ENCODE data around the gene FNDC3B.
A peak's percentile ranks its signal among the peaks of the same experiment; 100 is the strongest.

The FNDC3B gene

DNA sequence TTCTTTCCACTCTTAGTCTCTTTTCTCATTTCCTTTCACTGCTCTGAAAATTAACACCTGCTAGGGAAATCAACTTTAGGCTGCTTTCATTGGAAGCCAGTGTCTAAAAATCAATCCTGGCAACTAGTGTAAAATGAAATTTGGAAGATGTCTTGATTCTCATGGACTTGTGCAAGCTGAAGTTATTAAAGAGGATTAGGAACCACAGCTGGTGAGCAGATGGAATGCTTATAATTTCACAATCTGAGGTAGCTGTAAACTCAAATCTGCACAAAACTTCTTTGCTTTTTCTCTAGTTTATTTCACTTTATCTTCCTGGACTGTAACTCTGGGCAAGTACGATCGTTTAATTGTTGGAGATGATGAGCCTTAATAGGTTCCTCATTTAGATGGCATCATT lies 233.3 kb downstream of the FNDC3B start:
- peak; percentile 79 for FAIRE-seq

DNA sequence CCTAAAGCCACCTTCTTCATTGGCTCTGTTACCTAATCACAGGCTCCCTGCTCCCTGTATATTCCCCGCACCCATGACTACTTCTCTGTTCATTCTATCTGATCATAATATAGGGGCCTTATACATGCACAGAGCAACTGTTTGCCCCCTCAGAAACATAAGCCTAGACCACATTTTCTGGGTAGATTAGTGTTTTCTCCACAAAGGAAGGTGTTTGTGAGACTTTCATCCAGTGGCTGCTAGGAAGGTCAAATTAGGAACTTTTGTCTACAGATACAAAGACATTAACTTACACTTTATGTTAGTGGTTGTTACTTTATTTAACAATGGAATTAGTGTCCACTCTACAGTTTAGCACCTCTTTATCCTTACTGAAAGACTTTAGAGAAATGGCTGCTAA lies 234.0 kb downstream of the FNDC3B start:
- FAIRE-seq: no peak

DNA sequence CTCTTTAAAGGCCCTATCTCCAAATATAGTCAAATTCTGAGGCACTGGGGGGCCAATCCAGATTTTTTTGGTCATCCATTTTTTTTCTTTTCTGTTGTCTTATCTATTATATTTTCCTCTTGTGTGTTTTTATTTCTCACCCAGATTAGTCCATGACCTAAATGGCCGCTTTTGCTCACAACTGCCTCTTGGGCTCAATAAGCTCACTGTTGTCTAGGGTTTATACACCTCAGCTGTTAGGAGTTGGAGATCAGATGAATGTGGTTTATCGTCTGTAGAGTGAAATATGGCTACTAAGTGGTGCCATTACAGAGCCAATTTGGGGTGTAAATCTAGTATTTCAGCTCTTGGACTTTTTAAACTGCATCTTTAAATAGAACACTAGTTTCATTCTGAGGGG lies 235.5 kb downstream of the FNDC3B start:
- FAIRE-seq: no peak

DNA sequence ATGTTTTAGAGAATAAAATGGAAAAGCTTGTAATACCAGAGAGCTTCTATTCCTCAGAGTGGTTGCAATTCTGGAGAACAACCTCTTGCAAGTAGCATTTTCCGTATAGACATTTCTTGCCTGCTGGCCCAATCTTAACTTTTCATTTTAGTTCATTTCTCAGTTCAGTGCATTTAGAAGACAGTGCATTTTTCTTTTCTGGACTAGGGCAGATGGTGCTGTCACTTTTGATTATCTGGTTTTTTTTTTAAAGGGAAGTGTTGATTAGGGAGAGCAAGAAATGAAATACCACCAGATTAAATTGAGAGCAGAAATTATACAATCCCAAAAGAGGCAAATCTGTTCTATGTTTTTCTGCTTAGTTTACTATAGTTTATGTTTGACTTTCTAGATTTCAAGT lies 236.2 kb downstream of the FNDC3B start:
- FAIRE-seq: no peak

DNA sequence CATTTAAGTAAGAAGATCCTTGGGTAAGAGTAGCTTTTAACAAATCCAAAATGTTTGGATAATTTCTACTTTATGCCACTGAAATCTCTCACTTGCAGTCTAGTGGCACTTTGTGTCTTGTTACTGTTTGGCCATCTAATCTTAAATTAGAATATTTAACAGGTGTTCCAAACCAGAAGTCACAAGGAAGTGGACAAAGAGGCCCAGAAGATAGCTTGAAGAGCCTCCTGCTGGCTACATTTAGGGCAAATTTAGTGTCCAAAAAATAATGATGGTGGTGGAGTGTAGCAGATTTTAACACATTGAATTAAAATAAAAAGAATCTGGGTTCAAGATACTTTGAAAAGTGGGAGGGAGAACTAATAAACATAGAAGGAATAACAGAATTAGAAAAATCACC lies 236.7 kb downstream of the FNDC3B start:
- no peak for FAIRE-seq

DNA sequence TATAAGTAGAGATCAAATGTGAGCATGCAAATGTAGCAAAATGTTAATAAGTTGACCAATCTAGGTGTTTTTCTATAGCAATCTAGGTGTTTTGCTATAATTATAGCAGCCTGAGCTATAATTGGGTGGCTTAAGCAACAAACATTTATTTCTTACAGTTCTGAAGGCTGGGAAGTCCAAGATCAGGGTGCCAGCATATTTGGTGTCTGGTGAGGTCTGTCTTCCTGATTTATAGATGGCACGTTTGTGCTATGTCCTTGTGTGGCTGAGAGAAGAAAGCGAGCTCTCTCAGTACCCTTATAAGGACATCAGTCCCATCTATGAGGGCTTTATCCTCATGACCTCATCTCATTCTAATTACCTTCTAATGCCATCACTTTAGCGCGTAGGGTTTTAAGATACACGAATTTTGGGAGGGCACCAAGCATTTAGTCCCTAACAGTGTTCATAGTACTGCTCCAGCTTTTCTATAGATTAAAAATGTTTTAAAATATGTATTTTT lies 237.8 kb downstream of the FNDC3B start:
- FAIRE-seq: no peak

DNA sequence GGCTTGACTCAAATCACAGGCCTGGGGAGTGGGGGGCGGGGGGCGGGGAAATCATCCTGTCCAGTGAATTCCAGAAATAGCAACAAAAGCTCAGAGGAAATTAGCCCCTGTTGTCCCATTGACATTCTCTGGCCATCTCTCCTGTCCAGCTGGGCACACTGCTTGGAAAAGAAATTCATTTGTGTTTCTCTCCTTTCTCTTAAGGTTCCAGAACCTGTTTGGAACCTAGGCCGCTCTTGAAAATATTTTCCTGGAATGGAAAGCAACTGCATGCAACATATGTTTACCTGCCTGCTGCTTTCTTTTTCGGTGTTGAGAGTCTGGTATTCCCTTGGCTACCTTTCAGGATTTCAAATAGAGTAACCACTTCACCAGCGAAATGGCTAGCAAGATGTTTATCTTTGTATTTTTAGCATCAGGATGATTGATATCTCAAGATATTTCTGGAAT lies 239.8 kb downstream of the FNDC3B start:
- FAIRE-seq: no peak

DNA sequence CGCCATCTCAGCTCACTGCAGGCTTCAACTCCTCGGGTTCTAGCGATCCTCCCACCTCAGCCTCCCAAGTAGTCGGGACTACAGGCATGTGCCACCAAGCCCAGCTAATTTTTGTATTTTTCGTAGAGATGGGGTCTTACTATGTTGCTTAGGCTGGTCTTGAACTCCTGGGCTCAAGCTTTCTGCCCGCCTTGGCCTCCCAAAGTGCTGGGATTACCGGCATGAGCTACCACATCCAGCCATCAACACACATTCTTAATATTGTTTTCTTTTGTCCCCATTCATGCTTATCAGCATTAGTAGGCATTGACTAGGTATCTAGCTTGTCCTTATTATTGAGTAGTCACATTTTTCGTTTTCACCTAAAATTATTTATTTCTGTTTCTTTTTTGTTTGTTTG lies 240.6 kb downstream of the FNDC3B start:
- no peak for FAIRE-seq

DNA sequence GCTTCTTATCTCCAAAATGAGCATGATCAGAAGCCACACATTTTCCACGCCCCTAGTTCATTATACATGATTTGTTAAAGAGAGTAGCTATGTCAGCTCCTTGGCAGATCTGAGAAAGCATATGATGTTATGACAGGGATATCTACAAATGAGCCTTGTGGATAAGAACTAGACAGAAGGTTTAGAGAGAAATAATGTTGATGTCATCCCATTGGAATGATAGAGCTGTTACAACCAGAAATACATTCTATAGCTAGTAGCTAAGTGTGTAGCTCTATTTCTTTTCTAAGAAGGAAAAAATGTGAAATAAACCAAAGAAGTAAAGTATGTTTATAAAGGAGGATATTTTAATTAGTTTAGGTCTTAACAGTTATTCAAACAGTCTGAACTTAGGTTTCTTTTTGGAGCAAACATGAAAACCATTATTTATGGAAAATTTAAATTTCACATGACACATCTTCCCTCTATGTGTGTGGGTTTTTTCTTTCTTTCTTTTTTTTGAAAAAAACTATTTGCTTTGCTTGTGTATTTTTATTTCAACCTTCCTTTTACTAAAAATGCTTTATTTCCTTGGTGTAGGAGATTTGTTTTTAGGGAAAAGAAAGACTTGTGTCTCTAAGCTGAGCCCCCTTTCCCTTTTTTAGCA lies 241.2 kb downstream of the FNDC3B start:
- peak; percentile 33 for FAIRE-seq

DNA sequence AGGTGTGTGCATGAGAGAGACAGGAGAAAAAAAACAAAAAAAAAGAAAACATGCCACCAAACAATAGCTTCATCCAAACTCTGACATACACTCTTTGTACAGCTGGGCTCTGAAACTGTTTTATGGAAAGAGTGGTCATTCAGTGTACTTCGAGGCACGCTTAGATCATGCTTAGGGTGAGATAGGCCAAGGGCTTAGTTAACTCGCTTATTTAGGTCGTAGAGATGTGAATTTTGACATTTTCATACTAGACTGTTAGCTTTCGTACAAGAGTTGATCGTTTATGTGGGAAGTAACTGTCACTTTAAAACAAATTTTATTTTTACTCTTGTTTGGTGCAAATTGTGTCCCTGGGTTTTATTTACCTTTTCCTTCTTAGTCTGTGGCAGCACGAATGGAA lies 242.5 kb downstream of the FNDC3B start:
- no peak for FAIRE-seq

DNA sequence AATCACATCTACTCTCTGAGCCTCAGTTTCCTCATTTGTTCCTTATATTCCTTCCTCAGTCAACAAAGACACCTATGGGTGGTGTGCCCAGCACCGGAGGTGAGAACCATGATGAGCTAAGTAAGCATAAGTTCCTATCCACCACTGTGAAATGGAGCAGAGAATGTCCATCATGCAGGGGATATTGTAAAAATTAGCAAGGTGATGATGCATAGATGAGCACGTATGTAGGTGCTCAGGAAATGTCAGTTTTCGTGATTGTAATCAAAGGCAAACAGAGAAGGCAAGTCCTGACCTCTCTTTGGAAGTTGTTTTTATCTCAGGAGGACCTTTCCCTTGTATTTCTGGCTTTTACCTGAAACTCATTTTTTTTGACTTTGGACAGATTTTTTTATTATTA lies 243.5 kb downstream of the FNDC3B start:
- FAIRE-seq: no peak

DNA sequence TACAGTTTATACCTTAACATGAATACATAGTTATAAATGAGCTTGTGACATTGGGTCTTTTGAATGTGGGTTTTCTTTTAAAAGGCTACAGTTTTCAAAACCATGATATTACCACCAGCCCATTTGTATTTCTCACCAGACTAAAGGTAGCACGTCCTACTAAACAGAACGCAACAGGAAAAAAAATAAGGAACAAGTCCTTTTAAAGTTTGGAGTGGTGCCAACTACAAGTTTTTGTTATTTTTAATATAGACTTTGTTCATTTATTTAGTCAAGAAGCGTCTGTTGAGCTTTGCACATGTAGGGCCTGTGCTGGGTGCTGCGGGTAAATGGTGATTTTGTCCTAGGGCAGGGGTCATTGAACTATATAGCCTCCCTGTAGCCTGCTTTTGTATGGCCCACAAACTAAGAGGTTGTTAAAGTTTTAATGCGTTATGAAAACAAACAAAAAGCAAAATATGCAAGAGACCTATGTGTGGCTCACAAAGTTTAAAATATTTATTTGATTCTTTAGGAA lies 244.5 kb downstream of the FNDC3B start:
- no peak for FAIRE-seq

DNA sequence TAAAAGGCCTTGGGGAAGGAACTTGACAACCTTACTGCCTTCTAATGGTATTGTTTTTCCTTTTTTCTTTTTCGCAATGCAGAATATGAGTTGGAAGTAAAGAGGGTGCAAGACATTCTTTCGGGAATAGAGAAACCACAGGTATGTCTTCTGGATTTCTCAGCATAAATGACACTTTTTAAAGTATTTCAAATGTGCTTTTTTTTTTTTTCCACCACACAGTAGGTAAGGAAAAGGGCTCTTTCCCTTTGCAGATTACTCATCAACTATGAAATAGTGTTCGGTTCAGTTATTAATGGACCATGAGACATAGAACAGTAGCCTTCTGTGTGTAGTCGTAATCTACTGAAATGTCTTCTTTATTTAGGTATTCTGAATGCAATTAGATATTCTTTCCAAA lies 246.5 kb downstream of the FNDC3B start:
- FAIRE-seq: no peak

DNA sequence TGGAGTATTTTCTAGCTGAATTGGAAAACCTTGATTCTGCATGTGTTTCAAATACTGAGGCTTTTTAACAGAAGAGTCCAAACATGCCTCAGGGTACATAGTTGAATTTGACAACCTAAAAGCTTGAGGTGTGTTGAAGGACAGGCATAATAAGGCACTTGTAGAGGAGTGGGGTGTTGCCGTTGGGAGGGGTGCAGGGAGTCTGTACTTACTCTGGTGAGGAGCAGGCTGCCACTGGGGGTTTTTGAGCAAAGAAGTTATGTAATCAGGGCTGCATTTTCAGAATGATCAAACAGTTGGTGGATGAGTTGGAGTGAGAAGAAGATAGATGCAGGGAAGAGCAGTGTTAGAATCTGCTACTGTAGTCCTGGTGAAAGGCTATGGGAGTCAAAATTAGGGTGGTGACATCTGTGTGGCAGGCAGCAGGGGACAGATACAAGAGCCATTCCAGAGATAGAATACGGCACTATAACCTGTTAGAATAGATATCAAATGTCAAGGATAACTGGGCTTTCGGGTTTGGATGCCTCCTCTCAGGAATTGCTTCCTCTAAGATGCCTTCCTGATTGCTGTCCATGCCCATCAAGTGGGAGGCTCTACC lies 247.3 kb downstream of the FNDC3B start:
- no peak for FAIRE-seq

DNA sequence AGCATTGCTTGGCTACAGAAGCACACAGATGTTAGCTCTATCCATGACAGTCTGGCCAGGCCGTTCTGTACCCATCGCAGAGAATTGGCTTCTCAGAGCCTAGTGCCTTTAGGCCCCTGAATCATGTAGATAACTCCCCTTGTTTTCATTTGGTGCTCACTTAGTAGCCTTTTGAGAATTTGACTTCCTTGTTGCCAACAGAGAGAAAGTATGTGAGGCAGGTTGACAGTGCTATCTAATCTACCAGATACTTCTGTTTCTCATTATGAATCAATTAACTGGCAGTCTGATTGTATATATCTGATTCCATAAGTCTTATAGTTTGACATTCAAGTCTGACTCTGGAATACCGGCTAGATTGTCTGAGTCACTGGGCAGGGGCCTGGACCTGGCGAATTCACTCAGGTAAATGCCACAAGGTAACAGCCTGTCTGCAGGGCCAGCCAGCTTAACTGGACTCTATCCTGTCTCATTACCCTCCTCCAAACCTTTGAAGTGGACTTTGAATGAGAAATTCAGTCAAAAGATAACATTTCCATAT lies 248.6 kb downstream of the FNDC3B start:
- no peak for FAIRE-seq

DNA sequence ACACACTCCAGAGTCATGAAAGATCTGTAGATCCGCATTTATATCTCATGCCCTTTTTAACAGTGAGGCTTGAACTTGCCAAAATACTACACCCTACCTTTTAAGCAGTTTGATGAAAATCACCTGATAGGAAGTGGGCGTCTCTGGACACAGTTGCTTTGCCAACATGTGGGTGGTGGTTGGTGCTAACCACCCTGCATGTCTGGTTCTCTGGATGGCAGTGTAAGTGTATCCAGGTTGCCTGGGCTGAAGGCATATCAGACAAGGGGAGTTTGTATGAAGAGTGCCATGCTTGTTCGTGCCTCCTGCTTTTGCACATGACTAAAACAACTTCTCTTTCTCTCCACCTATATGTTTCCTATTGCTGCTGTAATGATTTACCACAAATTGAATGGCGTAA lies 249.3 kb downstream of the FNDC3B start:
- FAIRE-seq: no peak

DNA sequence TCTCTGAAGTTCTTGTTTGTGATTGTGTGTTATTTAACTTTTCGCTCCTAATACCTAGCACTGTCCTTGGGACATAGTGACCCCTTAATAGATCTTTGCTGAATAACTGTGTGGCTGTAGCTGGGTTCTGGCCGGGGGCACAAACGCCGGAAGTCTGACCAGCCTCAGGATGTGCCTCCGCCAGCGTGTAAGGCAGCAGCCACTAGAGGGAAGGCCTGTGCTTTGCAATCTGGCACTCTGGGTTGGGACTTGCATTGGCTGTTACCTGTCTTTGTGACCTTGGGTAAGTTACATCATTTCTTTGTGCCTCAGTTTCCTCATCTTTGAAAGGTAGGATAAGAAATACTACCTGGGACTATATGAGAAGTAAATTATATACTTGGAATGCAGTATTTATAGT lies 250.2 kb downstream of the FNDC3B start:
- FAIRE-seq: no peak

DNA sequence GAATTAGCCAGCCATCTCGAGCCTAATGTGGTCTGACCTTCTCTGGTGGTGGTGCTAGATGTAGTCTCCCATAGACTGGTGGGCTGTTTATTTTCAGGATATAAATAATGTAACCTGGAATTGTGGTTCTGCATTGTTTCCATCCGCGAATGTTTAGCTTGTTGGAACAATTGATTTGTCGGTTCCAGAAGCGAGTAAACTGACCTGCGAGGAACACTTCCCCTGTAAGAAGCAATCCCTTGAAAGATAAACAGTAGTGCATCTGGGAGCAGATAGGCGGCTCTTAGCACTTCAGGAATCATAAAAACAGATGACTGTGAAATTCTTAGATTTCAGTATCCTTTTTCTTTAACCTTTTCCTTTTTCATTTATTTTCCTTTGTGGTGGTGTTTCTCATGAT lies 251.1 kb downstream of the FNDC3B start:
- no peak for FAIRE-seq

DNA sequence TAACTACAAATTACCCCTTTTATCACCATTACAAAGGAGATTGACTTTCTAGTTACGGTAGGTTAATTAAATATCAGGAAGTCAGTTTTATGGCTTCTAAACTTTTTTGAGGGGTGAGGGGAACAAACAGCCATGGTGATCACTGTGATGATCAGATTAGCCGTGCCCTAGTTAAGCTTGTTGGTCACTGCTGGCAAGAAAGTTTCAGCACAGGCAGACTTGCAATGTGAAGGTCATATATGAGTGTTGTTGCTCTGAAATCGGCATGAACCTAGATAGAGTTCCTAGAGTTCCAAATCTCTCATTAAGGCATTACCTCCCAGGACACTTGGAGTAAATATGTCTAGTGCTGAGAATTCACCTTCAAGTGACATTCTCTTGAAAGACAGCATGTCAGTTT lies 252.3 kb downstream of the FNDC3B start:
- no peak for FAIRE-seq

DNA sequence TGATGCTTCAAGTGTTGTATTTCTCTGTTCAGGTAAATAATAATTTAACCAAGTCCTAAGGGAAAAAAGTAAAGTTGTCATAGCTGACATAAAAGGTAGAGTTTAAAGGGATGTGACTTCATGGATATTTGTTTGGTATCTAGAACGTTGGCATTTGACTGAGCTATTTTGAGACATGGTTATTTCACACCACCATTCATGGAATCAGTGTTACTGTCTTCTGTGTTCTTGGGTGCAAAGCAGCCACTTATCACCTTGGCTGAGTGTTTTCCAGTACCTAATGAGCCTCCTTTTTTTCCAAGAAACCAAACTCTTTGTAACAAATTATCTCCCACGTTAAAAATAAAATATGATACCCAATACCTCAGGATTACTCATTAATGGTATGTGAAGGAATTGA lies 253.0 kb downstream of the FNDC3B start:
- FAIRE-seq: no peak

DNA sequence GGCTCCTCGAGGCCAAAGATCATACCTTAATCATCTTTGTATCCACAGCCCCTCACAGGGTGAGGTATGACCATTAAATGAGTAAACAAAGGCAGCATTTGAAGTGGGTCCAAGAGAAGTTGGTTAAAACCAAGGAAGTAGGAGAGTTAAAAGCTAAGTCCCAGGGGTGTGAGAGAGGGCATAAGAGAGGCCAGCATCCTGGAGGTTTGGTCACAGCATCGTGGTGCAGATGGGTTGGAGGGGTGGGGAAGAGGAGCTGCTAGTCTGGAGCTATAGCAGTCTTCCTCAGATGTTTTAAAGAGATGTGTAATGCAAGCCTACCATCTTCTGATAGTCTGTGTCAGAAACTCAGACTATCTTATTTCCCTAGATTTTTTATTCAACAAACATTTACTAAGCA lies 253.7 kb downstream of the FNDC3B start:
- FAIRE-seq: no peak

DNA sequence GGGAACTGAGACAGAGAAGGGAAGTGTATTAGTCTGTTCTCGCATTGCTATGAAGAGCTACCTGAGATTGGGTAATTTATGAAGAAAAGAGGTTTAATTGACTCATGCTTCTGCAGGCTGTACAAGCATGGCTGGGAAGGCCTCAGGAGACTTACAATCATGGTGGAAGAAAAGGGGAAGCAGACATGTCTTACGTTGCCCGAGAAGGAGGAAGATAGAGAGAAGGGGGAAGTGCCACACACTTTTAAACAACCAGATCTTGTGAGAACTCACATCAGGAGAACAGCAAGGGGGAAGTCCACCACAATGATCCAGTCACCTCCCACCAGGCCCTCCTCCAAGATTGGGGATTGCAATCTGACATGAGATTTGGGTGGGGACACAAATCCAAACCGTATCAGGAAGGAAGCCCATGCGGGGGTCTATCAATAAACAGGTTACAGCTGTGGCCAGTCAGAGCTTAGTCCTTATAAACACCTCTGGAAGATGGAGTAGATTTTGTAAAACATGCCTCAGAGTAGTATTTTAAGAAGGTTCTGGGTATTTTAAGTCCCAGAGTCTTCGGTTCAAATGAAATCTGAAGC lies 254.9 kb downstream of the FNDC3B start:
- FAIRE-seq: no peak

DNA sequence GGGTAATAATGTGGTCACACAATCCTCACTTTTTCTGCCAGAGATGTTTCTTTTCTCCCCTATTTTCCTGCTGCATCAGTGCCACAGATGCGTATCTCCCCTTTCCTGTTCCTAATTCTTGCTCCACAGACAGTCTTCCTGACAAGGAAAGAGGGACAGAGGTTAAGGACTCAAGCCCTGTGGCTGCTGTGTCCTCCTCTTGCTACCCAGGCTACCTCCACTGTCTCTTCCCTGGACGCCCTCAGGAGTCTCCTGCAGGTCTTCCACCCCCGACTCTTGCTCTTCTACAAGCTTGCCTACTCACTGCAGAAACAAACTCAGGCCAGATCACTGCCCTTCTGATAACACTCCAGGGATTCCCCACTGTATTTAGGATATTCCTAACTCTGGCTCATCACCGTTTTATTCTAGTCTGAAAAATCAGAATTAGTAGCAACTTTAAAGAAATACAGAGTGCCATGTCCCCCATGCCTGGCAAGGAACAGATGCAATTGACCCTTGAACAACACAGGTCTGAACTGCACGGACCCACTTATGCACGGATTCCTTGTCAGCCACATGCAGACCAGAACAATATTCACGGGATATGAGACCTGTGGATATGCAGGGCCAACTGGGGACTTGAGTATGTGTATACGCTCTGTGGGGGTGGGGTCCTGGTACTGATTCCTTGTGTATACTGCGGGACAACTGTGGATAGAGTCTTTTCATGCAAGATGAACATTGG lies 257.0 kb downstream of the FNDC3B start:
- FAIRE-seq: no peak

All from endometrium (tissue), 2 donors.